Spleen (tissue), 7 donors: ENCODE measurements around the gene KLK7.

Experiments used
- CTCF ChIP-seq, 11 experiments: fragments of 200-600 bp in 7 of 11; fragments of 450-650 bp in 4 of 11; sonication (generic) in 4 of 11; IDR thresholded peaks in 8 of 11; conservative IDR thresholded peaks in 3 of 11; 1 replicate in 7 of 11; 2 replicates in 4 of 11; pipeline versions ENCODE4 v1.4.0 to v1.8.0; 2016 to 2021; ENCODE audit warnings: antibody characterized with exemption in 11 of 11, inconsistent platforms in 4 of 11, mild to moderate bottlenecking in 1 of 11
- POLR2AphosphoS5 ChIP-seq, 3 donors: sonication (generic); formaldehyde crosslinking; IDR thresholded peaks; one replicate each; pipeline ENCODE4 v1.5.1; 2017; ENCODE audit warnings: antibody characterized with exemption in 3 of 3
- donor health status: DM: no; HTN: no; CAD: no; lungs with moderate emphysema.
- donor health status: DM: no; HTN: no; CAD: no.
- donor health status: DM: no; HTN: no; CAD: no.

GRCh38 chr19:51003316-51003715 lies 19.6 kb upstream of the KLK7 start:
- TF ChIP-seq POLR2AphosphoS5 (IDR thresholded peaks at IDR 0.05) (no peak), CTCF (IDR thresholded peaks at IDR 0.05 in 8 of 11, conservative IDR thresholded peaks at IDR 0.05 in 3 of 11) (no peak)
